Measurements from ENCODE around the gene FAR2. TPM values are rescaled to one million over a fixed set of nuclear protein-coding genes. Genes with fewer than 3 reads are reported as not detected.

The FAR2 gene
- total RNA-seq, 1 donor from 2014 or later, result 13.5 TPM

DNA sequence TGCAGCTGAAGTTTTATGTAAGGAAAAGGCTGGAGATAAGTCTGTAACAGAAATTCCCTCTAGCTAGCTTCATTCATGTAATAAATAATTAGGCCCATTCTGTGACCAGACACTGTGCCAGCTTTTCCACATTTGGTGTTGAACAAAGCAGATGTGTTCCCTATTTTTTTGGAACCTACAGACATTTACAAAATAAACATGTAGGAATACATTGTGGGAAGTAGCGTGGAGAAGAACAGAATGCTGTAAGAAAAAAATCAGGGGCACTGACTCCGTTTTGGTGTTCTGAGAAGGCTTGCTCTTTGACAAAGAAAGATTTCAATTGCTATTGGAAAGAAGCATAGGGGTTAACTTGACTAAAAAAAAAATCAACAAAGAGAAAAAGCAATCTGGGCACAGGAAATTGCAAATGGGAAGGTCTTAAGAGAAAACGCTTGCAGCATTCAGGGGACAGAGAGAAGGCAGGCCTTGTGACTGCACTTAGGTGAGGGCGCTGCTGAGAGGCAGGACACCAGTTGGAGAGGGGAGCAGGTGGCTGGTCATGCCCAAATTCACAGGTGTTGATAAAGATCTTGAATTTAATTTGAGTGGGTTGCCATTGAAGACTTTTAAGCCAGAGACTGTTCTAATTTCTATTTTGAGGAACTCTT lies 4.0 kb downstream of the FAR2 start:
- TF ChIP-seq, protein P1, sequence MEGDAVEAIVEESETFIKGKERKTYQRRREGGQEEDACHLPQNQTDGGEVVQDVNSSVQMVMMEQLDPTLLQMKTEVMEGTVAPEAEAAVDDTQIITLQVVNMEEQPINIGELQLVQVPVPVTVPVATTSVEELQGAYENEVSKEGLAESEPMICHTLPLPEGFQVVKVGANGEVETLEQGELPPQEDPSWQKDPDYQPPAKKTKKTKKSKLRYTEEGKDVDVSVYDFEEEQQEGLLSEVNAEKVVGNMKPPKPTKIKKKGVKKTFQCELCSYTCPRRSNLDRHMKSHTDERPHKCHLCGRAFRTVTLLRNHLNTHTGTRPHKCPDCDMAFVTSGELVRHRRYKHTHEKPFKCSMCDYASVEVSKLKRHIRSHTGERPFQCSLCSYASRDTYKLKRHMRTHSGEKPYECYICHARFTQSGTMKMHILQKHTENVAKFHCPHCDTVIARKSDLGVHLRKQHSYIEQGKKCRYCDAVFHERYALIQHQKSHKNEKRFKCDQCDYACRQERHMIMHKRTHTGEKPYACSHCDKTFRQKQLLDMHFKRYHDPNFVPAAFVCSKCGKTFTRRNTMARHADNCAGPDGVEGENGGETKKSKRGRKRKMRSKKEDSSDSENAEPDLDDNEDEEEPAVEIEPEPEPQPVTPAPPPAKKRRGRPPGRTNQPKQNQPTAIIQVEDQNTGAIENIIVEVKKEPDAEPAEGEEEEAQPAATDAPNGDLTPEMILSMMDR (conservative IDR thresholded peaks at IDR 0.05; ENCODE audit: low read depth, low read length), result no peak
- no peak for DNase-seq (ENCODE audit: low read depth)
- no peak overlapping the region for H3K4me3 ChIP-seq (ENCODE audit: low read depth, low read length)

DNA sequence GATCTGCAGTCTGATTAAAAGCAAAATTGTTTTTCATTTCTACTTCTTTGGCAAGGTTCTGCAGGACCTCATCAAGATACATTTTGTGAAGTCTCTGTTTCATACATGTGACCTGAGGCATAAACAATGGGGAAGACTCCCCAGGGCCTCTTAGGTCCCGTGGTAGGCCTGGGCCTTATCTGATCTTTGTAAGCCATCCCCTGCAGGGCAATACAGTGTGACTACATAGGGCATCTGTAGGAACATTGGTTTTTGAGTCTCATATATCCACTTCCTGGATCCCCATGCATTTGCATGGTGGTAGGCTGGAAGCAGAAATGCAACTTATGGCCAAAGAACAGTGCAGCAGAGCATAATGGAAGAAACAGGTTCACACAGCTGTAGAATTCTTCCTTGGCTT lies 6.0 kb downstream of the FAR2 start:
- no peak for DNase-seq (ENCODE audit: low read depth)
- TF ChIP-seq, protein P1 (conservative IDR thresholded peaks at IDR 0.05; ENCODE audit: low read depth, low read length), result no peak
- H3K4me3 ChIP-seq (ENCODE audit: low read depth, low read length), result no peak overlapping the region

DNA sequence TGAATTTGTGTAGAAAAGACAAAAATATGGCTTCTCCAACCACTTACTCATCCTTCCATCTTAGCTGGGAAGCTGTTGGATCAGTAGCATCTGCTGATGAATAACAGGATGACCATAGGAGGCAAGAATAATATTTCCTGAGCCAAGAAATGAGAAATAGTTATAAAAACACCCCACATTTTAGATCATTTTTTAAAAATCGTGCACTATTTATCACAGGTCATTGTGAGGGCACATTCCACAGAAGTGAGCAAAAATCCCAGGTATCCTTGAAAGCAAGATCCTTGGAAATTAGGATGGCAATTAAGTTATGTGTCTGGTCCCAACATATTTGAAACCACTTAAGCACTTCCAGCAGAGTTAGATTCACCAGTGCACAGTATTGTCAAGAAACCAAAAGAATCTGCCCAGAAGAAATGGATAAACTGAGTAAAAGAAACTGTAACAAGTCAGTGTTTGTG lies 8.4 kb downstream of the FAR2 start:
- TF ChIP-seq, protein P1 (conservative IDR thresholded peaks at IDR 0.05; ENCODE audit: low read depth, low read length), result no peak
- DNase-seq (ENCODE audit: low read depth), result no peak
- H3K4me3 ChIP-seq (ENCODE audit: low read depth, low read length), result no peak overlapping the region

DNA sequence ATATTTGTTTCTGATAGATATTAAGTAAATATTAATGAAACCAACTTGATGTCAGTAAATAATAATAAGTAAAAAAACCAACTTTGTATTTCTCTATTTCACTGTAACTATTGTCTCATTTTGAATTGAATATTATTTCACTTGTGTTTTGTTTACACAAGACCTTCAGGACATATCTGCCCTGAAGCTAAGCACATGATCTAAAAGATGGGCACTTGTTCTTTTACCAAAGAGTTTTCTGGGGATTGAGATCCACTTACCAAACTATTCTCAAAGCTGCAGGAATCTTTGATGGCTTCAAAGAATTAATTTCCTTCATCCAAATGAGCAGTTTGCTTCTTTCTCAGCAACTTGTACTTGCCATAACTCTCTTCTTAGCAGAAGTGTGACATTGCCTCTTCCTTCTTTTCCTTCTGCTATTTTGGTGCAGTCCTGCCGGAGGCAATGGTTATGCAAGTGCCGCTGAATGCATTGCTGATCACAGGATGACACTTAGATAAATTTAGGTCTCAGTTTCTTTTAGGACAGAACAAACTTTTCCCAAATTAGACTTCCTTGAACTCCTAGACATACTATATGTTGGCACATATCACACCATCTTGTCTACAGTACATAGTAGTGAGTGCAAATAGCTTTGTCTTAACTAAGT lies 9.2 kb downstream of the FAR2 start:
- TF ChIP-seq, protein P1 (conservative IDR thresholded peaks at IDR 0.05; ENCODE audit: low read depth, low read length), result no peak
- DNase-seq (ENCODE audit: low read depth), result no peak

DNA sequence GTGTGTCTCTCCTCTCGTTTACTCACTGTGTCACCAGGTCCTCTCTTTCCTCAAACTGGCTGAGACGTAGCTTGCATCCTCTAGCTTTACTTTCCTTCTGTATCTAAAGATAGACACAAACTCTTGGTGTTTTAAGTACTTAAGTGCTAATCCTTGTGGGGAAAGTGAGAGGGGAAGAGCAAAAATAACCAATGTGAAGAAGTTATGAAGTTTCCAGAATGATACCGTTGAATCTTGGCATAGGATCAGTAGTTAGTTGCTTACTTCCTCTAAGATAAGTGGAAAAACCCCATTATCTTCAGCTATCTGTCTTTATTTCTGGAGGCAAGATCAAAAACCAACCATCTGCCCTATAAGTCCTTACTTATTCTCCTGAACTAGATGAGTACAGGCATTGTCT lies 10.6 kb downstream of the FAR2 start:
- TF ChIP-seq, protein P1 (conservative IDR thresholded peaks at IDR 0.05; ENCODE audit: low read depth, low read length), result no peak
- DNase-seq (ENCODE audit: low read depth), result no peak
- H3K4me3 ChIP-seq (ENCODE audit: low read depth, low read length), result no peak overlapping the region

More for the DNA sequence above, 9.2 kb downstream of the FAR2 start:
- no peak overlapping the region for H3K4me3 ChIP-seq (ENCODE audit: low read depth, low read length)

DNA sequence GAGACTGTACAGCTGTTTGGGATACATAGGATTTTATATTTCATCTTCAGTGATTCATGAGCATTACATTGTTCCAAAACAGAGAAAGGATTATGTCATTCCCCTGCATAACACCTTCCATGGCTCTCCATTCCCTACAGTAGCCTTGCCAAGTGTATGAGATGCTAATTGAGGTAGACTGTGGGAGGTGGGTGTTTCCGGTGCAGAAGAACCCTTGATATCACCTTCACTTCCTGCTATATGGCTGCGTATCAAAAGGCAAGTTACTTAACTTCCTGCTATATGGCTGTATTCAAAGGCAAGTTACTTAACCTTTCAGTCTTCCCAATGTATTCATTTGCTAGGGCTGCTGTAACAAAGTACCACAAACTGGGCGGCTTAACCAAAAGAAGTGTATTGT lies 11.2 kb downstream of the FAR2 start:
- no peak overlapping the region for H3K4me3 ChIP-seq (ENCODE audit: low read depth, low read length)
- DNase-seq (ENCODE audit: low read depth), result no peak
- TF ChIP-seq, protein P1 (conservative IDR thresholded peaks at IDR 0.05; ENCODE audit: low read depth, low read length), result no peak

DNA sequence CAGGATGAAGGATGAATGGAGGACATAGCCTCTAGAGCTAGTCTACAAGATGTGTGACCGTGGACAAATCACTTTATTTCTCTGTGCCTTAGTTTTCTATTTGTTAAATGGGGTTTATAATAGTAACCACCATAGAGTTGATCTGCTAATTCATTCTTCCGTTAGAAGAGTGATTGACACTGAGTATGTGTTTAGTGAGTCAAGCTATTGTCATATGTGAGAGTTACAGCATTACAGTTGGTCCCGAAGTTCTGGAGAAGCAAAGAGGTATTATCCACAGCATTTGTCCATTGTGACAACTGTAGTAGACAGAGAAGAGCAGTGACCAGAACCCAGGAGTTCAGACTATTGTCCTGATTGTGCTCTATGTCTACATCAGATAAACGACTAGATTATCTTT lies 14.1 kb downstream of the FAR2 start:
- no peak overlapping the region for H3K4me3 ChIP-seq (ENCODE audit: low read depth, low read length)
- TF ChIP-seq, protein P1 (conservative IDR thresholded peaks at IDR 0.05; ENCODE audit: low read depth, low read length), result no peak
- no peak for DNase-seq (ENCODE audit: low read depth)
